WTC11 (cell line): ENCODE measurements around the gene AFG3L2. TPM values are rescaled to one million over a fixed set of nuclear protein-coding genes. Genes with fewer than 3 reads are reported as not detected.

Source experiments
- ATAC-seq: fragments of 200-7000 bp; cut with Tn5 transposase; 2 replicates; pipeline ENCODE4 v1.10.0; 2021; ENCODE audit warnings: mild to moderate bottlenecking, moderate library complexity
- CTCF ChIA-PET: fragments of 300-600 bp; sonication (Branson Sonifier 250); formaldehyde crosslinking; loops from one replicate; lab custom pipeline; 2021; ENCODE audit warnings: antibody characterized with exemption; lab: Charles Lee
- POLR2A ChIA-PET: fragments of 350-600 bp; sonication (Branson Sonifier 250); formaldehyde crosslinking; loops from one replicate; lab custom pipeline; 2021; ENCODE audit warnings: antibody characterized with exemption; lab: Charles Lee
- DNase-seq: peaks from one replicate; pipeline ENCODE4 v3.0.0; 2021; ENCODE audit warnings: low spot score
- H3K27ac Mint-ChIP-seq: 2 replicates; pipeline ENCODE4 v1.8.0; 2021; ENCODE audit warnings: mixed read lengths
- H3K27me3 Mint-ChIP-seq: 2 replicates; pipeline ENCODE4 v1.8.0; 2021; ENCODE audit warnings: low read depth, mild to moderate bottlenecking, moderate library complexity, mixed read lengths
- H3K36me3 Mint-ChIP-seq: 2 replicates; pipeline ENCODE4 v1.8.0; 2021; ENCODE audit warnings: mixed read lengths
- H3K4me1 Mint-ChIP-seq: 2 replicates; pipeline ENCODE4 v1.8.0; 2022; ENCODE audit warnings: mixed read lengths
- H3K4me3 Mint-ChIP-seq: 2 replicates; pipeline ENCODE4 v1.8.0; 2021; ENCODE audit warnings: mild to moderate bottlenecking, moderate library complexity, mixed read lengths
- H3K9me3 Mint-ChIP-seq: 2 replicates; pipeline ENCODE4 v1.8.0; 2021; ENCODE audit warnings: mixed read lengths
- ESRRA ChIP-seq: sonication (generic); formaldehyde crosslinking; IDR thresholded peaks from 2 replicates; pipeline ENCODE4 v1.8.1; 2022; ENCODE audit warnings: mild to moderate bottlenecking, missing genetic modification reagents, borderline replicate concordance
- GABPB1 ChIP-seq: sonication (generic); formaldehyde crosslinking; IDR thresholded peaks from 2 replicates; pipeline ENCODE4 v1.8.1; 2023; ENCODE audit warnings: mild to moderate bottlenecking, missing genetic modification reagents
- IRF2 ChIP-seq: sonication (generic); formaldehyde crosslinking; IDR thresholded peaks from 2 replicates; pipeline ENCODE4 v1.8.0; 2022; ENCODE audit warnings: low read depth, missing genetic modification reagents, borderline replicate concordance
- KAT7 ChIP-seq: sonication (generic); formaldehyde crosslinking; IDR thresholded peaks from 2 replicates; pipeline ENCODE4 v1.8.1; 2023; ENCODE audit warnings: missing genetic modification reagents, mild to moderate bottlenecking, borderline replicate concordance
- MXD4 ChIP-seq: fragments of 250-450 bp; sonication (Bioruptor Pico); IDR thresholded peaks from 2 replicates; pipeline ENCODE4 v1.8.0; 2021; ENCODE audit warnings: mild to moderate bottlenecking, moderate library complexity, borderline replicate concordance
- NFATC4 ChIP-seq: fragments of 250-450 bp; sonication (Bioruptor Pico); IDR thresholded peaks from 2 replicates; pipeline ENCODE4 v1.9.0; 2021; ENCODE audit warnings: mild to moderate bottlenecking
- PRRX2 ChIP-seq: fragments of 250-450 bp; sonication (Bioruptor Pico); IDR thresholded peaks from 2 replicates; pipeline ENCODE4 v1.8.0; 2021; ENCODE audit warnings: mild to moderate bottlenecking
- TEAD1 ChIP-seq: sonication (generic); formaldehyde crosslinking; IDR thresholded peaks from 2 replicates; pipeline ENCODE4 v1.8.0; 2022; ENCODE audit warnings: mild to moderate bottlenecking, missing genetic modification reagents
- ZNF232 ChIP-seq: sonication (generic); formaldehyde crosslinking; IDR thresholded peaks from 2 replicates; pipeline ENCODE4 v1.8.0; 2022; ENCODE audit warnings: mild to moderate bottlenecking, missing genetic modification reagents
- ZNF263 ChIP-seq: sonication (generic); formaldehyde crosslinking; IDR thresholded peaks from 2 replicates; pipeline ENCODE4 v1.8.1; 2022; ENCODE audit warnings: low read depth, mild to moderate bottlenecking, moderate library complexity, missing genetic modification reagents
- ZNF317 ChIP-seq: sonication (generic); formaldehyde crosslinking; IDR thresholded peaks from 2 replicates; pipeline ENCODE4 v1.8.1; 2023; ENCODE audit warnings: low read depth, mild to moderate bottlenecking, moderate library complexity, missing genetic modification reagents, borderline replicate concordance
- ZNF416 ChIP-seq: fragments of 250-450 bp; sonication (Bioruptor Pico); IDR thresholded peaks from 2 replicates; pipeline ENCODE4 v1.9.0; 2021; ENCODE audit warnings: mild to moderate bottlenecking, inconsistent platforms
- total RNA-seq: library from RNA; stranded (reverse); gene quantifications from 3 replicates; pipeline ENCODE4 v1.2.3, GENCODE V29; 2021
- TF ChIP-seq, protein P1 (sequence below): sonication (generic); formaldehyde crosslinking; IDR thresholded peaks from 2 replicates; pipeline ENCODE4 v1.8.0; 2022; ENCODE audit warnings: mild to moderate bottlenecking, missing genetic modification reagents
- TF ChIP-seq, protein P2 (sequence below): fragments of 250-450 bp; sonication (Bioruptor Pico); IDR thresholded peaks from 2 replicates; pipeline ENCODE4 v2.1.2; 2022; ENCODE audit warnings: mild to moderate bottlenecking, moderate library complexity
- TF ChIP-seq, protein P3 (sequence below): sonication (generic); formaldehyde crosslinking; IDR thresholded peaks from 2 replicates; pipeline ENCODE4 v1.8.1; 2022; ENCODE audit warnings: low read depth, mild to moderate bottlenecking, moderate library complexity, missing genetic modification reagents, borderline replicate concordance
- TF ChIP-seq, protein P4 (sequence below): sonication (generic); formaldehyde crosslinking; IDR thresholded peaks from 2 replicates; pipeline ENCODE4 v1.8.1; 2023; ENCODE audit warnings: mild to moderate bottlenecking, missing genetic modification reagents, moderate library complexity
- TF ChIP-seq, protein P5 (sequence below): fragments of 250-450 bp; sonication (Bioruptor Pico); IDR thresholded peaks from 2 replicates; pipeline ENCODE4 v1.9.0; 2021; ENCODE audit warnings: moderate library complexity, mild to moderate bottlenecking, inconsistent platforms, borderline replicate concordance
- TF ChIP-seq, protein P6 (sequence below): sonication (generic); formaldehyde crosslinking; IDR thresholded peaks from 2 replicates; pipeline ENCODE4 v1.8.0; 2023; ENCODE audit warnings: mild to moderate bottlenecking, missing genetic modification reagents
- TF ChIP-seq, protein P7 (sequence below): fragments of 250-450 bp; sonication (Bioruptor Pico); conservative IDR thresholded peaks from 2 replicates; pipeline ENCODE4 v1.9.0; 2021; ENCODE audit warnings: mild to moderate bottlenecking

AFG3L2 gene
- total RNA-seq, 1 experiment from 2014 or later: 109 TPM

DNA sequence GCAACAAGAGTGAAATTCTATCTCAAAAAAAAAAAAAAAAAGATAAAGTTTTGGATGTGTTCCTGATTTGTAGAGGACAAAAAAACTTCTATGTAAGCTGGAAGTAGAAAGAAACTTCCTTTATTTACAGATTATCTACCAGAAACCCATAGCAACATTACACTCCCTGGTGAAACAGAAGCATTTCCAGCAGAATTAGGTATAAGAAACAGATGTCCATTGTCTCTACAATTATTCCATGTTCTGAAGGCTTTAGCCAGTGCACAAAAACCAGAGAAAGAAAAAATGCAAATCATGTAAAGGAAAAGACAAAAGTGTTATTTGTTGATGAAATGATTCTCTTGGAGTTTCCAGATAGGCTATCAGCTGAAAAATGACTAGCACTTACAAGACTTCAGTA, 64.1 kb downstream of the AFG3L2 start:
- CTCF ChIA-PET: interaction anchor here (2.0 to 3.4 kb wide), 3 partner anchors 15 to 41 kb away, joined by 5 to 32 read pairs (median 9); no protein-coding TSS in a partner anchor
- Mint-ChIP-seq H3K27me3 (no peaks in the 10 kb centered on the region), H3K4me1 (peaks cover 25% of the 10 kb centered on the region), H3K27ac (no peak overlapping the region; the same call in 1 of the 2 replicates), H3K4me3 (no peak overlapping the region), H3K36me3 (peaks cover 55% of the 10 kb centered on the region), H3K9me3 (peaks cover 8% of the 10 kb centered on the region)
- TF ChIP-seq, protein P1, sequence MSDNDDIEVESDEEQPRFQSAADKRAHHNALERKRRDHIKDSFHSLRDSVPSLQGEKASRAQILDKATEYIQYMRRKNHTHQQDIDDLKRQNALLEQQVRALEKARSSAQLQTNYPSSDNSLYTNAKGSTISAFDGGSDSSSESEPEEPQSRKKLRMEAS (CRISPR knock-in tag): no peak
- TF ChIP-seq, protein P2, sequence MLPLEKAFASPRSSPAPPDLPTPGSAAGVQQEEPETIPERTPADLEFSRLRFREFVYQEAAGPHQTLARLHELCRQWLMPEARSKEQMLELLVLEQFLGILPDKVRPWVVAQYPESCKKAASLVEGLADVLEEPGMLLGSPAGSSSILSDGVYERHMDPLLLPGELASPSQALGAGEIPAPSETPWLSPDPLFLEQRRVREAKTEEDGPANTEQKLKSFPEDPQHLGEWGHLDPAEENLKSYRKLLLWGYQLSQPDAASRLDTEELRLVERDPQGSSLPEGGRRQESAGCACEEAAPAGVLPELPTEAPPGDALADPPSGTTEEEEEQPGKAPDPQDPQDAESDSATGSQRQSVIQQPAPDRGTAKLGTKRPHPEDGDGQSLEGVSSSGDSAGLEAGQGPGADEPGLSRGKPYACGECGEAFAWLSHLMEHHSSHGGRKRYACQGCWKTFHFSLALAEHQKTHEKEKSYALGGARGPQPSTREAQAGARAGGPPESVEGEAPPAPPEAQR (CRISPR knock-in tag): no peak
- TF ChIP-seq, protein P3, sequence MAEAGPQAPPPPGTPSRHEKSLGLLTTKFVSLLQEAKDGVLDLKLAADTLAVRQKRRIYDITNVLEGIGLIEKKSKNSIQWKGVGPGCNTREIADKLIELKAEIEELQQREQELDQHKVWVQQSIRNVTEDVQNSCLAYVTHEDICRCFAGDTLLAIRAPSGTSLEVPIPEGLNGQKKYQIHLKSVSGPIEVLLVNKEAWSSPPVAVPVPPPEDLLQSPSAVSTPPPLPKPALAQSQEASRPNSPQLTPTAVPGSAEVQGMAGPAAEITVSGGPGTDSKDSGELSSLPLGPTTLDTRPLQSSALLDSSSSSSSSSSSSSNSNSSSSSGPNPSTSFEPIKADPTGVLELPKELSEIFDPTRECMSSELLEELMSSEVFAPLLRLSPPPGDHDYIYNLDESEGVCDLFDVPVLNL (CRISPR knock-in tag): no peak
- TF ChIP-seq, protein P4, sequence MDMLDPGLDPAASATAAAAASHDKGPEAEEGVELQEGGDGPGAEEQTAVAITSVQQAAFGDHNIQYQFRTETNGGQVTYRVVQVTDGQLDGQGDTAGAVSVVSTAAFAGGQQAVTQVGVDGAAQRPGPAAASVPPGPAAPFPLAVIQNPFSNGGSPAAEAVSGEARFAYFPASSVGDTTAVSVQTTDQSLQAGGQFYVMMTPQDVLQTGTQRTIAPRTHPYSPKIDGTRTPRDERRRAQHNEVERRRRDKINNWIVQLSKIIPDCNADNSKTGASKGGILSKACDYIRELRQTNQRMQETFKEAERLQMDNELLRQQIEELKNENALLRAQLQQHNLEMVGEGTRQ (CRISPR knock-in tag): no peak
- TF ChIP-seq, protein P5, sequence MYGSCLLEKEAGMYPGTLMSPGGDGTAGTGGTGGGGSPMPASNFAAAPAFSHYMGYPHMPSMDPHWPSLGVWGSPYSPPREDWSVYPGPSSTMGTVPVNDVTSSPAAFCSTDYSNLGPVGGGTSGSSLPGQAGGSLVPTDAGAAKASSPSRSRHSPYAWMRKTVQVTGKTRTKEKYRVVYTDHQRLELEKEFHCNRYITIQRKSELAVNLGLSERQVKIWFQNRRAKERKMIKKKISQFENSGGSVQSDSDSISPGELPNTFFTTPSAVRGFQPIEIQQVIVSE (CRISPR knock-in tag): no peak
- TF ChIP-seq IRF2 (CRISPR knock-in tag) (no peak), PRRX2 (no peak), ZNF263 (CRISPR knock-in tag) (no peak), ZNF232 (CRISPR knock-in tag) (no peak), GABPB1 (no peak), TEAD1 (no peak), ESRRA (CRISPR knock-in tag) (no peak), KAT7 (CRISPR knock-in tag) (no peak), MXD4 (CRISPR knock-in tag) (no peak), NFATC4 (CRISPR knock-in tag) (no peak), ZNF317 (no peak), ZNF416 (CRISPR knock-in tag) (no peak)
- TF ChIP-seq, protein P6, sequence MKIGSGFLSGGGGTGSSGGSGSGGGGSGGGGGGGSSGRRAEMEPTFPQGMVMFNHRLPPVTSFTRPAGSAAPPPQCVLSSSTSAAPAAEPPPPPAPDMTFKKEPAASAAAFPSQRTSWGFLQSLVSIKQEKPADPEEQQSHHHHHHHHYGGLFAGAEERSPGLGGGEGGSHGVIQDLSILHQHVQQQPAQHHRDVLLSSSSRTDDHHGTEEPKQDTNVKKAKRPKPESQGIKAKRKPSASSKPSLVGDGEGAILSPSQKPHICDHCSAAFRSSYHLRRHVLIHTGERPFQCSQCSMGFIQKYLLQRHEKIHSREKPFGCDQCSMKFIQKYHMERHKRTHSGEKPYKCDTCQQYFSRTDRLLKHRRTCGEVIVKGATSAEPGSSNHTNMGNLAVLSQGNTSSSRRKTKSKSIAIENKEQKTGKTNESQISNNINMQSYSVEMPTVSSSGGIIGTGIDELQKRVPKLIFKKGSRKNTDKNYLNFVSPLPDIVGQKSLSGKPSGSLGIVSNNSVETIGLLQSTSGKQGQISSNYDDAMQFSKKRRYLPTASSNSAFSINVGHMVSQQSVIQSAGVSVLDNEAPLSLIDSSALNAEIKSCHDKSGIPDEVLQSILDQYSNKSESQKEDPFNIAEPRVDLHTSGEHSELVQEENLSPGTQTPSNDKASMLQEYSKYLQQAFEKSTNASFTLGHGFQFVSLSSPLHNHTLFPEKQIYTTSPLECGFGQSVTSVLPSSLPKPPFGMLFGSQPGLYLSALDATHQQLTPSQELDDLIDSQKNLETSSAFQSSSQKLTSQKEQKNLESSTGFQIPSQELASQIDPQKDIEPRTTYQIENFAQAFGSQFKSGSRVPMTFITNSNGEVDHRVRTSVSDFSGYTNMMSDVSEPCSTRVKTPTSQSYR (CRISPR knock-in tag): no peak
- TF ChIP-seq, protein P7, sequence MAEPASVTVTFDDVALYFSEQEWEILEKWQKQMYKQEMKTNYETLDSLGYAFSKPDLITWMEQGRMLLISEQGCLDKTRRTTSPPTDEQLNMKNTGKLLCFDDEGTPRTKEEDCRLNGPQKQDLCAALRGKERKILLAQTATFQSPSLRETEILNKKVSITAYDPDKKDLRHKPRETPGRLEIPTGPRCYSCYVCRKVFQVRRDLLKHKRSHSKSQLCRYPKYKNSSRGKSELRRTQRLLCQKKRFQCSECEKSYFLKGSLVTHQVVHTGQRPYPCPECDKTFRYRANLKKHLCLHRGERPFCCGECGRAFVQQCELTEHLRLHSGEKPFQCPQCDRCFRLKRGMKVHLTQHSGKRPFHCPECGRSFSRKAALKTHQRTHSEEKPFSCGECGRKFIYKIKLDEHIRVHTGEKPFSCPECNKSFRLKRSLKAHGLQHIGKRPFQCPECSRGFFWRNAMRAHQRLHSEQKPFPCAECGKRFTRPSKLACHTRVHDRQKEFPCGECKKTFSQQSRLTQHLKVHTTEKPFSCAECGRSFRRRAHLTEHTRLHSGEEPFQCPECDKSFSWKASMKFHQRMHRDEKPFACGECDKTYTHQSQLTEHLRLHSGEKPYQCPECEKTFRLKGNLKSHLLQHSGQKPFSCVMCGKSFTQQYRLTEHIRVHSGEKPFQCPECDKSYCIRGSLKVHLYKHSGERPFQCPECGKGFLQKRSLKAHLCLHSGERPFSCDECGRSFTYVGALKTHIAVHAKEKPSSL (CRISPR knock-in tag): no peak
- POLR2A ChIA-PET: no interaction called here
- DNase-seq (no peak), ATAC-seq (no peak)
